SU-DHL-6 (cell line): Measurements from ENCODE around the gene ZNF414.

ENCODE experiments used
- H2AFZ ChIP-seq: fragments of 200-600 bp; sonication (generic); 2 replicates; pipeline ENCODE4 v1.6.1; 2014; ENCODE audit warnings: low read depth, mild to moderate bottlenecking, moderate library complexity, mixed read lengths, antibody characterized with exemption, low read length; ENCODE audit not compliant: severe bottlenecking
- H3F3A ChIP-seq: fragments of 200-600 bp; shearing (Covaris generic); 2 replicates; pipeline ENCODE4 v1.6.0; 2016; ENCODE audit warnings: antibody characterized with exemption, mild to moderate bottlenecking; ENCODE audit not compliant: insufficient read depth
- H3K27ac ChIP-seq: fragments of 200-600 bp; sonication (generic); 2 replicates; pipeline ENCODE4 v1.5.1; 2016; ENCODE audit warnings: low read depth, mild to moderate bottlenecking, low read length, moderate library complexity, mixed read lengths
- H3K27me3 ChIP-seq: fragments of 200-600 bp; sonication (generic), shearing (Covaris generic); 2 replicates; pipeline ENCODE4 v1.6.0; 2014; ENCODE audit warnings: mild to moderate bottlenecking, low read length
- H3K36me3 ChIP-seq: fragments of 200-600 bp; sonication (generic); 2 replicates; pipeline ENCODE4 v1.6.1; 2014; ENCODE audit warnings: mild to moderate bottlenecking, low read length, mixed read lengths
- H3K4me2 ChIP-seq: fragments of 300-600, 200-600 bp; shearing (Covaris generic), sonication (generic); 2 replicates; pipeline ENCODE4 v1.6.0; 2014; ENCODE audit warnings: low read length, low read depth, mild to moderate bottlenecking; ENCODE audit not compliant: poor library complexity, severe bottlenecking
- H3K4me3 ChIP-seq: fragments of 200-600 bp; sonication (generic); 2 replicates; pipeline ENCODE4 v1.5.1; 2014; ENCODE audit warnings: antibody characterized with exemption, low read length, mild to moderate bottlenecking, mixed read lengths; ENCODE audit not compliant: insufficient read depth, poor library complexity, severe bottlenecking
- H3K79me2 ChIP-seq: fragments of 200-600 bp; sonication (generic); 2 replicates; pipeline ENCODE4 v1.6.1; 2014; ENCODE audit warnings: mild to moderate bottlenecking, low read length, moderate library complexity; ENCODE audit not compliant: insufficient read depth
- H3K9ac ChIP-seq: fragments of 200-600 bp; sonication (generic); 2 replicates; pipeline ENCODE4 v1.7.0; 2014; ENCODE audit warnings: mild to moderate bottlenecking, low read length
- H3K9me2 ChIP-seq: fragments of 200-600 bp; sonication (generic); replicated peaks from 2 replicates; pipeline ENCODE4 v1.6.1; 2014; ENCODE audit warnings: low read length; ENCODE audit not compliant: insufficient read depth
- H3K9me3 ChIP-seq: fragments of 200-600 bp; sonication (generic); 2 replicates; pipeline ENCODE4 v1.6.1; 2014; ENCODE audit warnings: low read length, mixed read lengths; ENCODE audit not compliant: insufficient read depth
- H4K20me1 ChIP-seq: fragments of 200-600 bp; sonication (generic); 2 replicates; pipeline ENCODE4 v1.6.1; 2014; ENCODE audit warnings: low read depth, mild to moderate bottlenecking, antibody characterized with exemption, low read length, moderate library complexity, mixed read lengths
- EZH2phosphoT487 ChIP-seq: fragments of 200-600 bp; sonication (generic), shearing (Covaris generic); conservative IDR thresholded peaks from 2 replicates; pipeline ENCODE4 v1.6.1; 2018; ENCODE audit warnings: mild to moderate bottlenecking, antibody characterized with exemption, low read length, moderate library complexity, mixed read lengths
- TF ChIP-seq, protein P1 (sequence below): fragments of 200-600 bp; sonication (generic); IDR thresholded peaks from one replicate; pipeline ENCODE4 v1.5.1; 2017; ENCODE audit warnings: antibody characterized with exemption, mild to moderate bottlenecking, low read length, moderate library complexity; ENCODE audit not compliant: insufficient read depth, poor library complexity, severe bottlenecking

Gene ZNF414

DNA sequence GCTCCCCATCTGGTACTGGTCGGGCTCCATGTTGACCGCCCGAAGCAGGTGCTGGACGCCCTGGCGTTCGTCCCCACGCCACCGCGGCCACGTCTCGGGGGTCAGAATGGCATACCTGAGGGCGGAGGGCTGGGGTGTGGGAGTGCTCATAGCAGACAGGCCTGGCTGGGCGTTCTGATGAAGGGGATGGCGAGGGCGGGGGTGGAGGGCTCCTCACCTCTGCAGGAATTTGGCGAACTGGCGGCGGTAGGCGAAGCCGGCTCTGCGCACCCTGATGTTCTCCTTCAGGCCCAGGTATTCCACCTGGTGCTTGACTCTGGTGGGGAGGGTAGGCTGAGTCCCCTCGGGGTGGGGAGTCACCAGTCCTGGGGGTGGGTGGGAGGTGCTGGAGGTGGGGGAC is 22.3 kb upstream of the ZNF414 start:
- no peaks in the 10 kb centered on the region for H4K20me1 ChIP-seq
- TF ChIP-seq, protein P1, sequence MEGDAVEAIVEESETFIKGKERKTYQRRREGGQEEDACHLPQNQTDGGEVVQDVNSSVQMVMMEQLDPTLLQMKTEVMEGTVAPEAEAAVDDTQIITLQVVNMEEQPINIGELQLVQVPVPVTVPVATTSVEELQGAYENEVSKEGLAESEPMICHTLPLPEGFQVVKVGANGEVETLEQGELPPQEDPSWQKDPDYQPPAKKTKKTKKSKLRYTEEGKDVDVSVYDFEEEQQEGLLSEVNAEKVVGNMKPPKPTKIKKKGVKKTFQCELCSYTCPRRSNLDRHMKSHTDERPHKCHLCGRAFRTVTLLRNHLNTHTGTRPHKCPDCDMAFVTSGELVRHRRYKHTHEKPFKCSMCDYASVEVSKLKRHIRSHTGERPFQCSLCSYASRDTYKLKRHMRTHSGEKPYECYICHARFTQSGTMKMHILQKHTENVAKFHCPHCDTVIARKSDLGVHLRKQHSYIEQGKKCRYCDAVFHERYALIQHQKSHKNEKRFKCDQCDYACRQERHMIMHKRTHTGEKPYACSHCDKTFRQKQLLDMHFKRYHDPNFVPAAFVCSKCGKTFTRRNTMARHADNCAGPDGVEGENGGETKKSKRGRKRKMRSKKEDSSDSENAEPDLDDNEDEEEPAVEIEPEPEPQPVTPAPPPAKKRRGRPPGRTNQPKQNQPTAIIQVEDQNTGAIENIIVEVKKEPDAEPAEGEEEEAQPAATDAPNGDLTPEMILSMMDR, result no peak
- no peak for TF ChIP-seq EZH2phosphoT487
- H3K9ac ChIP-seq, result no peak overlapping the region
- no peak overlapping the region for H3K4me3 ChIP-seq
- H3K9me2 ChIP-seq, result no peaks in the 10 kb centered on the region
- no peaks in the 10 kb centered on the region for H3K9me3 ChIP-seq
- no peaks in the 10 kb centered on the region for H3K79me2 ChIP-seq
- no peak overlapping the region for H3K4me2 ChIP-seq
- no peak overlapping the region for H3K27ac ChIP-seq
- no peaks in the 10 kb centered on the region for H3F3A ChIP-seq
- no peaks in the 10 kb centered on the region for H3K27me3 ChIP-seq
- no peaks in the 10 kb centered on the region for H3K36me3 ChIP-seq
- no peak overlapping the region for H2AFZ ChIP-seq

DNA sequence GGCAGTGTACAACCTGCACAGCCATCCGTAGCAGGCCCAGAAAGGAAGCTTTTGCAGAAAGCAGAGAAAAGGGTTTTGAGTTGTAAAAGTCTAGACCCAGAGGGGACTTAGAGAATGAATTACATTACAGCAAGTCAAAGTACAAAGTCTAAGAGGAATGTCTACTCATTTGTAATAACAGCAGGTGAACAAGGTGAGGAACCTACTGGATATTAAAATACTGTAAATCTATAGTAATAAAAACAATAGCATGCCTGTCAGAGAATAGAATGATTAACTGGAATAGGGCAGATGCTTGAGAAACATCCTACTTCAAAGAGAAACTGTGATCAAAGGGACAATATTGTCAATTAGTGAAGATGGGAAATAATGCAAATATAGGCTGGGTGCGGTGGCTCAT is 18.3 kb upstream of the ZNF414 start:
- TF ChIP-seq, protein P1, result no peak
- TF ChIP-seq EZH2phosphoT487, result no peak
- H3K27me3 ChIP-seq, result no peaks in the 10 kb centered on the region
- H3K4me2 ChIP-seq, result no peak overlapping the region

DNA sequence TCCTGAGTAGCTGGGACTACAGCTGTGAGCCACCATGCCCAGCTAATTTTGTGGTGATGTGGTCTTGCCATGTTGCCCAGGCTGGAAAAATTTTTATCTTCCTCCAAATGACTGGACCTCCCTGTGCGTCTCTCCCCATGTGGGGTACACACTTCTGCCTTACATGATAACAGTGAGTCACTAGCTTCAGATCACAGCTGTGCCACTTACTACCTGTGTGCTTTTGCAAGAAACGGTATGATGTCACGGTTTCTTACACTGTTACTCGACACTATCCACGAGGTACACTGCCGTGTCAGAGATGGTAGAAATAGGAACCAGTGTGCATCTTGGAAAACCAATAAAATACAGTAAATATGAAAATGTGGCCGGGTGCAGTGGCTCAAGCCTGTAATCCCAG is 17.5 kb upstream of the ZNF414 start:
- no peak overlapping the region for H3K4me2 ChIP-seq
- H2AFZ ChIP-seq, result no peak overlapping the region
- no peak overlapping the region for H3K4me3 ChIP-seq
- no peaks in the 10 kb centered on the region for H3K36me3 ChIP-seq
- H3K27me3 ChIP-seq, result no peaks in the 10 kb centered on the region
- no peak overlapping the region for H3K27ac ChIP-seq
- no peaks in the 10 kb centered on the region for H4K20me1 ChIP-seq
- H3K79me2 ChIP-seq, result no peaks in the 10 kb centered on the region
- no peak for TF ChIP-seq EZH2phosphoT487
- TF ChIP-seq, protein P1, result no peak
- no peaks in the 10 kb centered on the region for H3K9me3 ChIP-seq
- no peaks in the 10 kb centered on the region for H3K9me2 ChIP-seq
- no peak overlapping the region for H3K9ac ChIP-seq
- H3F3A ChIP-seq, result no peaks in the 10 kb centered on the region

More for the DNA sequence above, 18.3 kb upstream of the ZNF414 start:
- no peaks in the 10 kb centered on the region for H3K36me3 ChIP-seq
- H3K9me3 ChIP-seq, result no peaks in the 10 kb centered on the region
- H3K9ac ChIP-seq, result no peak overlapping the region
- no peaks in the 10 kb centered on the region for H4K20me1 ChIP-seq
- no peak overlapping the region for H3K4me3 ChIP-seq
- no peak overlapping the region for H2AFZ ChIP-seq
- H3K79me2 ChIP-seq, result no peaks in the 10 kb centered on the region
- no peaks in the 10 kb centered on the region for H3F3A ChIP-seq
- no peak overlapping the region for H3K27ac ChIP-seq
- no peaks in the 10 kb centered on the region for H3K9me2 ChIP-seq
